ENCODE data around the gene HOXA5. TPM values are rescaled to one million over a fixed set of nuclear protein-coding genes. Genes with fewer than 3 reads are reported as not detected.

HOXA5 gene
- total and polyA plus RNA-seq, 2 donors (not counting 1 experiment from before 2014, with no cell fraction given), result 18.3 to 35.6 TPM

DNA sequence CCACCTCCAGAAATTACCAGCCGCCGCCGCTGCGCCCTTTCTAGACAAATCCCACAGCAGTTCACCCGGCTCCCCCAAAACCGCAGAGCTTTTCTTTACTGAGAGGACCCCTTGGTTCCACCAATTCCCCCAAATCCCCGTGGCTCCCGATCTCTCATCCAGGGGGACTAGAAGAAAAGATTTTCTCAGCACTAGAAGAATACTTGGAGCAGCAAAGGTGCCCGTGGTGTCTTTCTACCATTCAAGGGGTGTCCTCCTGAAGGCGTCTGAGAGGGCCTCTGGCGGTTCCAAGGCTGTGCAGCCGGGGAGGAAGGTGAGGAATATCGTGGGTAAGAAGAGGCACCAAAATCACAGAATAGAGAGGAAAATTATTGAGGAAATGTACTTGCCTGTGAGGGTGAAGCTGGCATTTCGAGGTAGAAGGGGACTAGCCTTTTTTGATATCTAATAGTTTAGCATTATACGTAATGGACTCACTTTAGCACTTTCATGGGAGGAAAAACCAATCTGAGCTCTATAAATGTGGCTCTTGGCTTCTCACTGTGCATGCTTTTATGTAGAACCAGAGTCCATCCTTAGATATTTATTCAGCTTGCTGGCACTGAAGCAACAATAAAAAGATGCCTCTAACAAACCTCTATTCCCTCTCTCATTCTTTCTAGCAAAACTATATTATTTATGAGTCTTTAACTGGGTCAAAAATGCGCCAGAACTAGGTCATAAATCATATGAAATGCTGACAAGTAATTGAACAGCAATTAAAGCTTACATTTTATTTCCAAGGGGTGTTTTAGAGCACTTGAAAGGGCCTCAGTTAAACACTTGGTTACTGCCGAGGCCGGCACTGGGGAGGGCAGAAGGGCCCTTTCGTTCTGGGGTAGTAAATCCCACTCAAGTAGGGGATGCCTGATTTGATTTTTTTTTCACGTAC, 27.2 kb downstream of the HOXA5 start:
- TF ChIP-seq, protein P1, sequence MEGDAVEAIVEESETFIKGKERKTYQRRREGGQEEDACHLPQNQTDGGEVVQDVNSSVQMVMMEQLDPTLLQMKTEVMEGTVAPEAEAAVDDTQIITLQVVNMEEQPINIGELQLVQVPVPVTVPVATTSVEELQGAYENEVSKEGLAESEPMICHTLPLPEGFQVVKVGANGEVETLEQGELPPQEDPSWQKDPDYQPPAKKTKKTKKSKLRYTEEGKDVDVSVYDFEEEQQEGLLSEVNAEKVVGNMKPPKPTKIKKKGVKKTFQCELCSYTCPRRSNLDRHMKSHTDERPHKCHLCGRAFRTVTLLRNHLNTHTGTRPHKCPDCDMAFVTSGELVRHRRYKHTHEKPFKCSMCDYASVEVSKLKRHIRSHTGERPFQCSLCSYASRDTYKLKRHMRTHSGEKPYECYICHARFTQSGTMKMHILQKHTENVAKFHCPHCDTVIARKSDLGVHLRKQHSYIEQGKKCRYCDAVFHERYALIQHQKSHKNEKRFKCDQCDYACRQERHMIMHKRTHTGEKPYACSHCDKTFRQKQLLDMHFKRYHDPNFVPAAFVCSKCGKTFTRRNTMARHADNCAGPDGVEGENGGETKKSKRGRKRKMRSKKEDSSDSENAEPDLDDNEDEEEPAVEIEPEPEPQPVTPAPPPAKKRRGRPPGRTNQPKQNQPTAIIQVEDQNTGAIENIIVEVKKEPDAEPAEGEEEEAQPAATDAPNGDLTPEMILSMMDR (conservative IDR thresholded peaks at IDR 0.05 in 1 of 2, IDR thresholded peaks at IDR 0.05 in 1 of 2; ENCODE audit: low read depth in 1 of 2, low read length in 2 of 2), result no peak
- no peak for TF ChIP-seq EZH2 (IDR thresholded peaks at IDR 0.05; ENCODE audit: low read length, missing control alignments)
- H3K79me2 ChIP-seq (ENCODE audit: control insufficient read depth, insufficient read depth, low read length), result peaks cover 70% of the 10 kb centered on the region
- H3K9ac ChIP-seq (ENCODE audit: insufficient read depth, low read length), result peak overlapping the region; percentile 77
- H2AFZ ChIP-seq (ENCODE audit: low read length), result no peak overlapping the region
- H3K4me3 ChIP-seq (replicated peaks in 1 of 4; ENCODE audit: control extremely low read depth in 1 of 4, insufficient read depth in 1 of 4, low read depth in 3 of 4, low read length in 4 of 4), result peak overlapping the region; percentile 52 to 92 (median 68)
- DNase-seq (ENCODE audit: low read depth in 2 of 2), result peak; percentile 22 to 42
- peaks cover 22% of the 10 kb centered on the region for H3K4me1 ChIP-seq (ENCODE audit: control insufficient read depth, extremely low read depth, insufficient read depth, low read length)
- H3K36me3 ChIP-seq (ENCODE audit: control insufficient read depth, insufficient read depth, low read length), result no peaks in the 10 kb centered on the region
- peak overlapping the region; percentile 98 for H3K4me2 ChIP-seq (ENCODE audit: extremely low read depth, insufficient read depth, low read length)
- H3K9me3 ChIP-seq (ENCODE audit: control insufficient read depth, insufficient read depth, low read depth, low read length), result no peaks in the 10 kb centered on the region
- H3K27ac ChIP-seq (ENCODE audit: insufficient read depth, low read length), result peak overlapping the region; percentile 88
- H4K20me1 ChIP-seq (ENCODE audit: control insufficient read depth, extremely low read depth, insufficient read depth, low read length), result no peaks in the 10 kb centered on the region
- no peaks in the 10 kb centered on the region for H3K27me3 ChIP-seq (ENCODE audit: control insufficient read depth, insufficient read depth, low read length)

DNA sequence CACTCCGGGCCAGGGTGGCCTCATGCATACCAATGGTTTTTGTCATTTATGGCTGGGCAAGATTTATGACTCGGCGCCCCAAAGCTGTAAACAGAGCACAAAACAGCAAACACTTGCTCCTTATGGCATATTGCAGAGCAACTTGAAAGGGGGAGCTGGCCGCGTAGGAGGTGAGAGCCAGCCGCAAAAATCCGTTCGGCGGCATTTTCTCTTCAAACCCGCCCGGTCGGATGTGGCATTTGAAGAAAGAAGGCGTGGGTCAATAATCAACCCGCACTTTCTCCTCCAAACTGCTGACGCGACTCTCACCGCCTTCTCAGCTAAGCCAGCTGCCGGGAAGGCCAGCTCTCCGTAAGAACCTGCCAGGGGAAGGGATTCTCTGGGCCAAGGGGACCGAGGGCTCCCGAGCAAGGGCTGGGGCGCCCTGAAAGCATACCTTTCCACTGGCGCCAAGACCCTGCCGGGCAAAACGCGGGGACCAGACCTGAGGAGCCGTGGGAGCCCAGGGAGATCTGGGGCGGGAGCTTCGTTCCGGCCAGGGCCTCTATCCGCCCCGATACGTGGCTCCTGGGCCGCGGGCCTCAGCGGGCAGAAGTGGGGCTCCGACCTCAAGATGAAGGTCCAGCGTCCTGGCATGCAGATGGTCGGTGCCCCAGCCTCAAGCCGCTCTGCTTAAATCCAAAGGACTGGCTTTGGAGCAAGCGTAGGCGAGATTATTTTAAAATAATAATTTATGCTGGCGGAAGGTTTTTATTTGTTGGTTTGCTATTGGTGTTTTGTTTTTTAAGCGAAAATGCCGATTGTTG, 28.1 kb downstream of the HOXA5 start:
- TF ChIP-seq, protein P1 (conservative IDR thresholded peaks at IDR 0.05 in 1 of 2, IDR thresholded peaks at IDR 0.05 in 1 of 2; ENCODE audit: low read depth in 1 of 2, low read length in 2 of 2), result no peak
- no peak for TF ChIP-seq EZH2 (IDR thresholded peaks at IDR 0.05; ENCODE audit: low read length, missing control alignments)
- peak; percentile 90 to 91 for DNase-seq (ENCODE audit: low read depth in 2 of 2)
- Histone ChIP-seq H2AFZ (ENCODE audit: low read length) (no peak overlapping the region), H3K36me3 (ENCODE audit: control insufficient read depth, insufficient read depth, low read length) (no peaks in the 10 kb centered on the region), H3K9ac (ENCODE audit: insufficient read depth, low read length) (peak overlapping the region; percentile 77), H3K4me1 (ENCODE audit: control insufficient read depth, extremely low read depth, insufficient read depth, low read length) (peaks cover 17% of the 10 kb centered on the region), H3K79me2 (ENCODE audit: control insufficient read depth, insufficient read depth, low read length) (peaks cover 71% of the 10 kb centered on the region), H3K4me2 (ENCODE audit: extremely low read depth, insufficient read depth, low read length) (peak overlapping the region; percentile 98), H4K20me1 (ENCODE audit: control insufficient read depth, extremely low read depth, insufficient read depth, low read length) (no peaks in the 10 kb centered on the region), H3K9me3 (ENCODE audit: control insufficient read depth, insufficient read depth, low read depth, low read length) (no peaks in the 10 kb centered on the region), H3K27me3 (ENCODE audit: control insufficient read depth, insufficient read depth, low read length) (no peaks in the 10 kb centered on the region), H3K4me3 (replicated peaks in 1 of 4; ENCODE audit: control extremely low read depth in 1 of 4, insufficient read depth in 1 of 4, low read depth in 3 of 4, low read length in 4 of 4) (peak overlapping the region; percentile 52 to 92 (median 68)), H3K27ac (ENCODE audit: insufficient read depth, low read length) (peak overlapping the region; percentile 88)

DNA sequence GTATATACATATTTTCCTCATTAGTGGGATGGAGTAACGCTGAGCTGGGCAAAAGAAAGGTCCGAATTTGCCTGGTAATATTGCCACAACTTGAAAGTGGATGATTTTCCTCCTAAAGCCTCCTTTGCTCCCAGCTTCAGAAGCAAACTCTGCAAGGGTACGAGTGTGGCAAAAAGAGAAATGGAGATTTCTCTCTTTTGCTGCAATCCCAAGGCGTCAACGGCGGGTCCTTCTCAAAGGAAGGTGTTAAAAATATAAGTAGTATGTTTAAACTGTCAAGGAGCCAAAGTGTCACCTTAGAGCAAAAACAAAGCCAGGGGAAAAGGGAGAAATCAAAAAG, 28.6 kb downstream of the HOXA5 start:
- no peak overlapping the region for H3K9ac ChIP-seq (ENCODE audit: insufficient read depth, low read length)
- peak overlapping the region; percentile 98 for H3K4me2 ChIP-seq (ENCODE audit: extremely low read depth, insufficient read depth, low read length)
- no peak overlapping the region for H2AFZ ChIP-seq (ENCODE audit: low read length)
- peaks cover 17% of the 10 kb centered on the region for H3K4me1 ChIP-seq (ENCODE audit: control insufficient read depth, extremely low read depth, insufficient read depth, low read length)
- no peaks in the 10 kb centered on the region for H3K36me3 ChIP-seq (ENCODE audit: control insufficient read depth, insufficient read depth, low read length)
- no peaks in the 10 kb centered on the region for H3K9me3 ChIP-seq (ENCODE audit: control insufficient read depth, insufficient read depth, low read depth, low read length)
- peak overlapping the region; percentile 1 to 92 (median 66) for H3K4me3 ChIP-seq (replicated peaks in 1 of 4; ENCODE audit: control extremely low read depth in 1 of 4, insufficient read depth in 1 of 4, low read depth in 3 of 4, low read length in 4 of 4)
- no peaks in the 10 kb centered on the region for H3K27me3 ChIP-seq (ENCODE audit: control insufficient read depth, insufficient read depth, low read length)
- DNase-seq (ENCODE audit: low read depth in 2 of 2), result no peak
- no peak for TF ChIP-seq EZH2 (IDR thresholded peaks at IDR 0.05; ENCODE audit: low read length, missing control alignments)
- TF ChIP-seq, protein P1 (conservative IDR thresholded peaks at IDR 0.05 in 1 of 2, IDR thresholded peaks at IDR 0.05 in 1 of 2; ENCODE audit: low read depth in 1 of 2, low read length in 2 of 2), result no peak
- no peaks in the 10 kb centered on the region for H4K20me1 ChIP-seq (ENCODE audit: control insufficient read depth, extremely low read depth, insufficient read depth, low read length)
- peaks cover 74% of the 10 kb centered on the region for H3K79me2 ChIP-seq (ENCODE audit: control insufficient read depth, insufficient read depth, low read length)
- peak overlapping the region; percentile 88 for H3K27ac ChIP-seq (ENCODE audit: insufficient read depth, low read length)

Measured in fibroblast of lung (primary cell).